HepG2 (cell line): Measurements from ENCODE around the gene ARHGAP9. TPM values are rescaled to one million over a fixed set of nuclear protein-coding genes. Genes with fewer than 3 reads are reported as not detected.

ENCODE experiments used
- ATF7 ChIP-seq, 2 experiments: fragments of 450-650 bp in 1 of 2; sonication (generic) in 1 of 2; formaldehyde crosslinking in 1 of 2; IDR thresholded peaks; 2 replicates each; pipeline versions ENCODE4 v1.4.0 to v1.6.1; 2016 to 2020; ENCODE audit warnings: antibody characterized with exemption in 1 of 2, mild to moderate bottlenecking in 1 of 2, missing genetic modification reagents in 1 of 2
- CSRNP1 ChIP-seq: sonication (generic); formaldehyde crosslinking; IDR thresholded peaks from 2 replicates; pipeline ENCODE4 v1.8.1; 2023; ENCODE audit warnings: mild to moderate bottlenecking, missing genetic modification reagents
- DMAP1 ChIP-seq: IDR thresholded peaks from 2 replicates; pipeline ENCODE4 v1.6.1; 2016
- MEIS1 ChIP-seq: sonication (generic); formaldehyde crosslinking; IDR thresholded peaks from 2 replicates; pipeline ENCODE4 v1.9.0; 2021; ENCODE audit warnings: mild to moderate bottlenecking, missing genetic modification reagents, moderate library complexity, borderline replicate concordance
- MXI1 ChIP-seq: IDR thresholded peaks from 3 replicates; pipeline ENCODE4 v1.6.1; 2012; ENCODE audit warnings: low read depth, low read length, inconsistent platforms, borderline replicate concordance
- REST ChIP-seq, 2 experiments: IDR thresholded peaks; 2 replicates each; pipeline ENCODE4 v1.6.1; 2011 to 2012; ENCODE audit warnings: low read length in 2 of 2, borderline replicate concordance in 1 of 2, low read depth in 1 of 2, mild to moderate bottlenecking in 1 of 2, moderate library complexity in 1 of 2
- STAG1 ChIP-seq: sonication (generic); formaldehyde crosslinking; IDR thresholded peaks from 2 replicates; pipeline ENCODE4 v1.4.0; 2020; ENCODE audit warnings: missing genetic modification reagents
- TRIM24 ChIP-seq: sonication (generic); formaldehyde crosslinking; IDR thresholded peaks from 2 replicates; pipeline ENCODE4 v1.8.0; 2022; ENCODE audit warnings: mild to moderate bottlenecking, missing genetic modification reagents
- TSC22D2 ChIP-seq: sonication (generic); formaldehyde crosslinking; IDR thresholded peaks from 2 replicates; pipeline ENCODE4 v1.5.1; 2020; ENCODE audit warnings: missing genetic modification reagents, mild to moderate bottlenecking, borderline replicate concordance
- ZMYM3 ChIP-seq: sonication (generic); formaldehyde crosslinking; IDR thresholded peaks from 2 replicates; pipeline ENCODE4 v1.5.1; 2020; ENCODE audit warnings: mild to moderate bottlenecking, missing genetic modification reagents
- ZNF605 ChIP-seq: sonication (generic); formaldehyde crosslinking; IDR thresholded peaks from 2 replicates; pipeline ENCODE4 v1.8.0; 2022; ENCODE audit warnings: mild to moderate bottlenecking, missing genetic modification reagents
- ZNF746 ChIP-seq: sonication (generic); formaldehyde crosslinking; IDR thresholded peaks from 2 replicates; pipeline ENCODE4 v1.8.0; 2022; ENCODE audit warnings: mild to moderate bottlenecking, missing genetic modification reagents
- polyA plus RNA-seq, 8 experiments: library from polyadenylated mRNA; depleted of rRNA in 3 of 8; stranded (reverse) in 7 of 8; unstranded in 1 of 8; fragments of >200 nt; fragmentation: Illumina TruSeq in 4 of 8; extraction: Trizol in 4 of 8; gene quantifications; 2 replicates each; pipeline versions ENCODE4 v1.2.1 to v1.2.3, GENCODE V29; 2011 to 2016; ENCODE audit warnings: low read depth in 4 of 8, missing spikeins in 1 of 8, mixed read lengths in 1 of 8; ENCODE audit not compliant: insufficient read depth in 1 of 8
- total RNA-seq, 5 experiments: library from RNA; depleted of rRNA; stranded (reverse); fragments of >200 nt; fragmentation: Illumina TruSeq; extraction: Trizol; gene quantifications; 2 replicates each; pipeline ENCODE4 v1.2.3, GENCODE V29; 2016; ENCODE audit warnings: low read depth in 1 of 5
- TF ChIP-seq, protein P1 (sequence below), 2 experiments: fragments of 450-650 bp in 1 of 2; sonication (generic) in 1 of 2; formaldehyde crosslinking in 1 of 2; IDR thresholded peaks; 2 replicates each; pipeline versions ENCODE4 v1.6.1 to v1.8.0; 2016 to 2022; ENCODE audit warnings: antibody characterized with exemption in 1 of 2, mild to moderate bottlenecking in 1 of 2, missing genetic modification reagents in 1 of 2

The ARHGAP9 gene
- total and polyA plus RNA-seq, 2 of the 13 experiments (the other 11 are each of a cell fraction or from before 2014, with no cell fraction given) = 0.18 to 1.2 TPM

- TF ChIP-seq REST (IDR thresholded peaks at IDR 0.05; ENCODE audit: borderline replicate concordance in 1 of 2, low read depth in 1 of 2, low read length in 2 of 2) = peak in 1 of 2 experiments; percentile 35; a peak in 1 of 4 replicates
- TF ChIP-seq STAG1 (CRISPR knock-in tag) = 0 out of 2 replicates have a peak, but pooled peaks have one; percentile 11
- TF ChIP-seq ZNF605 (CRISPR knock-in tag) = peak; percentile 55; the same call in 1 of the 2 replicates
- TF ChIP-seq MEIS1 (CRISPR knock-in tag) = no peak
- TF ChIP-seq TRIM24 (CRISPR knock-in tag) = no peak
- TF ChIP-seq CSRNP1 (CRISPR knock-in tag) = 0 out of 2 replicates have a peak, but pooled peaks have one; percentile 64
- TF ChIP-seq MXI1 = peak; percentile 78; the same call in 1 of the 3 replicates
- no peak for TF ChIP-seq TSC22D2 (CRISPR knock-in tag)
- peak; percentile 47; the same call in 1 of the 2 replicates for TF ChIP-seq ATF7 (IDR thresholded peaks at IDR 0.05)
- 0 out of 2 replicates have a peak, but pooled peaks have one; percentile 63 for TF ChIP-seq ATF7 (CRISPR knock-in tag; IDR thresholded peaks at IDR 0.05)
- TF ChIP-seq ZNF746 (CRISPR knock-in tag) = peak; percentile 86
- peak; percentile 22; the same call in 1 of the 2 replicates for TF ChIP-seq ZMYM3 (CRISPR knock-in tag)
- TF ChIP-seq, protein P1, sequence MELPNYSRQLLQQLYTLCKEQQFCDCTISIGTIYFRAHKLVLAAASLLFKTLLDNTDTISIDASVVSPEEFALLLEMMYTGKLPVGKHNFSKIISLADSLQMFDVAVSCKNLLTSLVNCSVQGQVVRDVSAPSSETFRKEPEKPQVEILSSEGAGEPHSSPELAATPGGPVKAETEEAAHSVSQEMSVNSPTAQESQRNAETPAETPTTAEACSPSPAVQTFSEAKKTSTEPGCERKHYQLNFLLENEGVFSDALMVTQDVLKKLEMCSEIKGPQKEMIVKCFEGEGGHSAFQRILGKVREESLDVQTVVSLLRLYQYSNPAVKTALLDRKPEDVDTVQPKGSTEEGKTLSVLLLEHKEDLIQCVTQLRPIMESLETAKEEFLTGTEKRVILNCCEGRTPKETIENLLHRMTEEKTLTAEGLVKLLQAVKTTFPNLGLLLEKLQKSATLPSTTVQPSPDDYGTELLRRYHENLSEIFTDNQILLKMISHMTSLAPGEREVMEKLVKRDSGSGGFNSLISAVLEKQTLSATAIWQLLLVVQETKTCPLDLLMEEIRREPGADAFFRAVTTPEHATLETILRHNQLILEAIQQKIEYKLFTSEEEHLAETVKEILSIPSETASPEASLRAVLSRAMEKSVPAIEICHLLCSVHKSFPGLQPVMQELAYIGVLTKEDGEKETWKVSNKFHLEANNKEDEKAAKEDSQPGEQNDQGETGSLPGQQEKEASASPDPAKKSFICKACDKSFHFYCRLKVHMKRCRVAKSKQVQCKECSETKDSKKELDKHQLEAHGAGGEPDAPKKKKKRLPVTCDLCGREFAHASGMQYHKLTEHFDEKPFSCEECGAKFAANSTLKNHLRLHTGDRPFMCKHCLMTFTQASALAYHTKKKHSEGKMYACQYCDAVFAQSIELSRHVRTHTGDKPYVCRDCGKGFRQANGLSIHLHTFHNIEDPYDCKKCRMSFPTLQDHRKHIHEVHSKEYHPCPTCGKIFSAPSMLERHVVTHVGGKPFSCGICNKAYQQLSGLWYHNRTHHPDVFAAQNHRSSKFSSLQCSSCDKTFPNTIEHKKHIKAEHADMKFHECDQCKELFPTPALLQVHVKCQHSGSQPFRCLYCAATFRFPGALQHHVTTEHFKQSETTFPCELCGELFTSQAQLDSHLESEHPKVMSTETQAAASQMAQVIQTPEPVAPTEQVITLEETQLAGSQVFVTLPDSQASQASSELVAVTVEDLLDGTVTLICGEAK (IDR thresholded peaks at IDR 0.05) = no peak
- TF ChIP-seq, protein P1 (CRISPR knock-in tag; IDR thresholded peaks at IDR 0.05) = peak; percentile 74; the same call in 1 of the 2 replicates
- TF ChIP-seq DMAP1 (CRISPR knock-in tag) = peak; percentile 81
These were observed 48.6 kb downstream of the ARHGAP9 start, which contains the start of gene R3HDM2 (continued) for GRCh38 chr12:57430931-57431566.
